Cerebellar cortex (tissue), 1 donor: Measurements from ENCODE around the gene PRG2.
A peak's percentile ranks its signal among the peaks of the same experiment; 100 is the strongest.

Source experiments
- DNase-seq: peaks from one replicate; pipeline ENCODE4 v3.0.0-alpha.2; 2015; ENCODE audit warnings: low spot score

PRG2 gene

GRCh38 chr11:57390535-57390934, at the start of gene PRG2:
TSS of gene PRG2 (minus strand) at chr11:57390650. CDS start at chr11:57389944, 706 bp downstream.
- DNase-seq: no peak

- DNase-seq: no peak
Observed at GRCh38 chr11:57439786-57440185, 49.3 kb upstream of the PRG2 start.

GRCh38 chr11:57438345-57439285, 48.2 kb upstream of the PRG2 start:
- DNase-seq: no peak

- DNase-seq: no peak
Observed at GRCh38 chr11:57436031-57436430, 45.6 kb upstream of the PRG2 start.

- no peak for DNase-seq
Observed at GRCh38 chr11:57434640-57435546, 44.4 kb upstream of the PRG2 start.

GRCh38 chr11:57432714-57433163, 42.3 kb upstream of the PRG2 start:
- DNase-seq: no peak

GRCh38 chr11:57432149-57432561, 41.7 kb upstream of the PRG2 start:
- DNase-seq: no peak

- no peak for DNase-seq
Observed at GRCh38 chr11:57430952-57431351, 40.5 kb upstream of the PRG2 start.

- DNase-seq: no peak
Observed at GRCh38 chr11:57429946-57430345, 39.5 kb upstream of the PRG2 start.

GRCh38 chr11:57428643-57429042, 38.2 kb upstream of the PRG2 start:
- no peak for DNase-seq

- peak; percentile 66 for DNase-seq
Observed at GRCh38 chr11:57427727-57428082, 37.3 kb upstream of the PRG2 start.

GRCh38 chr11:57426929-57427726, 36.7 kb upstream of the PRG2 start, which contains the start of gene SLC43A3:
TSS of gene SLC43A3 (minus strand) at chr11:57427121. CDS start at chr11:57426172, 949 bp downstream.
- DNase-seq: peak; percentile 41

GRCh38 chr11:57426439-57426928, 36.0 kb upstream of the PRG2 start:
- DNase-seq: peak; percentile 3

GRCh38 chr11:57425565-57426438, 35.4 kb upstream of the PRG2 start:
- DNase-seq: no peak

- peak; percentile 10 for DNase-seq
Observed at GRCh38 chr11:57424792-57425564, 34.5 kb upstream of the PRG2 start.

GRCh38 chr11:57424137-57424791, 33.8 kb upstream of the PRG2 start:
- no peak for DNase-seq

- no peak for DNase-seq
Observed at GRCh38 chr11:57422669-57423068, 32.2 kb upstream of the PRG2 start.

- DNase-seq: no peak
Observed at GRCh38 chr11:57421805-57422204, 31.4 kb upstream of the PRG2 start.

GRCh38 chr11:57421066-57421465, 30.6 kb upstream of the PRG2 start:
- DNase-seq: no peak
